GM12891 (cell line): Measurements from ENCODE around the gene KRT81.

Experiments used
- POLR2A ChIP-seq: IDR thresholded peaks from 2 replicates; pipeline ENCODE4 v1.6.1; 2011; ENCODE audit warnings: low read depth, low read length, control low read depth
- POLR2AphosphoS5 ChIP-seq: IDR thresholded peaks from 2 replicates; pipeline ENCODE4 v1.6.1; 2011; ENCODE audit warnings: low read depth, low read length, control low read depth
- POU2F2 ChIP-seq: IDR thresholded peaks from 2 replicates; pipeline ENCODE4 v1.6.1; 2011; ENCODE audit warnings: low read depth, mild to moderate bottlenecking, control low read depth, low read length, moderate library complexity
- SPI1 ChIP-seq: IDR thresholded peaks from 2 replicates; pipeline ENCODE4 v1.6.1; 2011; ENCODE audit warnings: low read depth, low read length, control low read depth
- TAF1 ChIP-seq: IDR thresholded peaks from 2 replicates; pipeline ENCODE4 v1.6.1; 2011; ENCODE audit warnings: low read depth, low read length, control low read depth

- no peak for TF ChIP-seq POLR2A
- no peak for TF ChIP-seq POLR2AphosphoS5
- TF ChIP-seq TAF1 = no peak
- TF ChIP-seq POU2F2 = no peak
- no peak for TF ChIP-seq SPI1
Observed at GRCh38 chr12:52267266-52267665, 24.1 kb downstream of the KRT81 start.
